NCI-H524 treated with DMSO at 0.1 percent for 48 hours (cell line): Measurements from ENCODE around the gene RBBP5.
A peak's percentile ranks its signal among the peaks of the same experiment; 100 is the strongest.
"Not testable (repeated sequence)": the region's sequence is repeated elsewhere in the genome, so short reads cannot be mapped to it uniquely, and the experiment has no call there.

Experiments
- DNase-seq: peaks from one replicate; lab custom pipeline; 2025; lab: John Stamatoyannopoulos, UW

RBBP5 gene

GRCh38 chr1:205121660-205122488, at the start of gene RBBP5:
Gene RBBP5, minus strand, starts transcription at chr1:205121978. Its CDS starts 105 bp downstream, at chr1:205121873.
- DNase-seq = peak; percentile 86

- no peak for DNase-seq
Observed at GRCh38 chr1:205171369-205171768, 49.6 kb upstream of the RBBP5 start.

GRCh38 chr1:205170532-205171269, 48.9 kb upstream of the RBBP5 start:
- no peak for DNase-seq

GRCh38 chr1:205169248-205169647, 47.5 kb upstream of the RBBP5 start:
- no peak for DNase-seq

- no peak for DNase-seq
Observed at GRCh38 chr1:205168291-205168690, 46.5 kb upstream of the RBBP5 start.

GRCh38 chr1:205162301-205162700, 40.5 kb upstream of the RBBP5 start:
- DNase-seq = no peak

GRCh38 chr1:205161076-205161475, 39.3 kb upstream of the RBBP5 start:
- no peak for DNase-seq

- DNase-seq = no peak
Observed at GRCh38 chr1:205158048-205158616, 36.4 kb upstream of the RBBP5 start.

- not testable (repeated sequence) for DNase-seq
Observed at GRCh38 chr1:205155665-205156377, 34.0 kb upstream of the RBBP5 start.

- DNase-seq = no peak
Observed at GRCh38 chr1:205152505-205152904, 30.7 kb upstream of the RBBP5 start.

GRCh38 chr1:205150651-205151428, 29.1 kb upstream of the RBBP5 start:
- no peak for DNase-seq

- no peak for DNase-seq
Observed at GRCh38 chr1:205147191-205147835, 25.5 kb upstream of the RBBP5 start.

GRCh38 chr1:205144751-205145150, 23.0 kb upstream of the RBBP5 start:
- DNase-seq = no peak

- no peak for DNase-seq
Observed at GRCh38 chr1:205144046-205144720, 22.4 kb upstream of the RBBP5 start.

- DNase-seq = no peak
Observed at GRCh38 chr1:205142102-205142469, 20.3 kb upstream of the RBBP5 start.

GRCh38 chr1:205141236-205142101, 19.7 kb upstream of the RBBP5 start:
- DNase-seq = no peak

GRCh38 chr1:205140113-205140512, 18.3 kb upstream of the RBBP5 start:
- DNase-seq = no peak

- no peak for DNase-seq
Observed at GRCh38 chr1:205137901-205138300, 16.1 kb upstream of the RBBP5 start.

- no peak for DNase-seq
Observed at GRCh38 chr1:205133287-205133686, 11.5 kb upstream of the RBBP5 start.
